Measurements from ENCODE around the gene ZNF558. TPM values are rescaled to one million over a fixed set of nuclear protein-coding genes. Genes with fewer than 3 reads are reported as not detected.
"Not testable (repeated sequence)": the region's sequence is repeated elsewhere in the genome, so short reads cannot be mapped to it uniquely, and the experiment has no call there.

The ZNF558 gene
- total RNA-seq, 1 donor from 2014 or later: 27.9 TPM

DNA sequence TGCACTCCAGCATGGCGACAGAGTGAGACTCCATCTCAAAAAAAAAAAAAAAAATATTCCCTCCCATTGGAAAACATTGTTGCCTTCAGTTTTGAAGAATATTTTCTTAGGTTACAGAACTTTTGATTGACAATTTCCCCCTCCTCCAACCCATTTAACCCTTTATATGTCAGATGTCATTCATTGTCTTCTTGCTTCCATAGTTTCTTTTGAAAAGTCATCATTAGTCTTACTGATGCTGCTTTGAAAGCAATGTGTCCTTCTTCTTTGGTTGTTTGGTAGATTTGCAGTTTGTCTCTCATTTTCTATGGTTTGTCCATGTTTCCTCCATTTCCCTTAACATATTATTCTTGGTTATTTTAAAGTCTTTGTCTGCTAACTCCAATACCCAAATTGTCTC is 25.4 kb downstream of the ZNF558 start:
- DNase-seq (ENCODE audit: low spot score): no peak

DNA sequence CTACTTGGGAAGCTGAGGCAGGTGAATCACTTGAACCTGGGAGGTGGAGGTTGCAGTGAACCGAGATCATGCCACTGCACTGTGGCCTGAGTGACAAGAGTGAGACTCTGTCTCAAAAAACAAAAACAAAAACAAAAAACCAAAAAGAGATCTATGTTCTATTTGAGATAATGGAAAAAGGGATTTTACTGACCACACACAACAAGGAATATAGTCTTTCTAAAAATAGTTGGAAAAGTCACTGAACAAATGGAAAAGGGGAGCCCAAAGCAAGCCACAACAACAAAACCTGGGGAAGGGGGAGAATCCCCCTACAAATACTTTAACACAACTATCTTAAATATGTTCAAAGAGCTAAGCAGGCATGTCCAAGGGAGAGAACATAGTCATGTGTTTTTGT is 37.3 kb downstream of the ZNF558 start:
- DNase-seq (ENCODE audit: low spot score): no peak

- DNase-seq (ENCODE audit: low spot score): not testable (repeated sequence)
Observed at GRCh38 chr19:8773587-8773986, 58.5 kb downstream of the ZNF558 start.

GRCh38 chr19:8769265-8769664 is 62.8 kb downstream of the ZNF558 start:
- not testable (repeated sequence) for DNase-seq (ENCODE audit: low spot score)

GRCh38 chr19:8767257-8767656 is 64.8 kb downstream of the ZNF558 start:
- DNase-seq (ENCODE audit: low spot score): not testable (repeated sequence)

Other genes starting within 250 kb of the ZNF558 start
- 32.6 TPM for gene ADAMTS10, start 221.6 kb downstream of the ZNF558 start, total RNA-seq
- gene NFILZ, start 201.7 kb downstream of the ZNF558 start, total RNA-seq: not detected
- gene ACTL9, start 133.5 kb downstream of the ZNF558 start, total RNA-seq: not detected
- gene OR2Z1, start 110.7 kb downstream of the ZNF558 start, total RNA-seq: not detected
- not detected for gene MBD3L1, start 73 bp upstream of the ZNF558 start, total RNA-seq
- gene MUC16, start 178.1 kb upstream of the ZNF558 start, total RNA-seq: 0.03 TPM